Medulla oblongata (tissue), 1 donor: ENCODE measurements around the gene KCNH5.

Experiments used
- DNase-seq: peaks from one replicate; pipeline ENCODE4 v3.0.0-alpha.2; 2015; ENCODE audit errors: extremely low spot score

Gene KCNH5

GRCh38 chr14:63006531-63006930, 38.7 kb downstream of the KCNH5 start:
- no peak for DNase-seq

- no peak for DNase-seq
Measured at GRCh38 chr14:62994096-62994495, 51.2 kb downstream of the KCNH5 start.

GRCh38 chr14:62988967-62989366, 56.3 kb downstream of the KCNH5 start:
- no peak for DNase-seq

GRCh38 chr14:62983821-62984220, 61.4 kb downstream of the KCNH5 start:
- DNase-seq: no peak

GRCh38 chr14:62980693-62981092, 64.6 kb downstream of the KCNH5 start:
- DNase-seq: no peak

GRCh38 chr14:62957562-62957961, 87.7 kb downstream of the KCNH5 start:
- no peak for DNase-seq

- DNase-seq: no peak
Measured at GRCh38 chr14:62956413-62956812, 88.8 kb downstream of the KCNH5 start.

GRCh38 chr14:62954165-62954564, 91.1 kb downstream of the KCNH5 start:
- no peak for DNase-seq

- no peak for DNase-seq
Measured at GRCh38 chr14:62952226-62952625, 93.0 kb downstream of the KCNH5 start.

- DNase-seq: no peak
Measured at GRCh38 chr14:62947301-62947700, 98.0 kb downstream of the KCNH5 start.

GRCh38 chr14:62946221-62946620, 99.0 kb downstream of the KCNH5 start:
- DNase-seq: no peak

GRCh38 chr14:62943202-62943601, 102.1 kb downstream of the KCNH5 start:
- no peak for DNase-seq

GRCh38 chr14:62939970-62940369, 105.3 kb downstream of the KCNH5 start:
- no peak for DNase-seq

GRCh38 chr14:62938778-62939177, 106.5 kb downstream of the KCNH5 start:
- DNase-seq: no peak

- DNase-seq: no peak
Measured at GRCh38 chr14:62934439-62934838, 110.8 kb downstream of the KCNH5 start.

GRCh38 chr14:62921466-62921865, 123.8 kb downstream of the KCNH5 start:
- DNase-seq: no peak

- no peak for DNase-seq
Measured at GRCh38 chr14:62916551-62916950, 128.7 kb downstream of the KCNH5 start.

GRCh38 chr14:62914873-62915272, 130.4 kb downstream of the KCNH5 start:
- DNase-seq: no peak

GRCh38 chr14:62914025-62914424, 131.2 kb downstream of the KCNH5 start:
- DNase-seq: no peak

GRCh38 chr14:62908506-62908905, 136.8 kb downstream of the KCNH5 start:
- DNase-seq: no peak

- DNase-seq: no peak
Measured at GRCh38 chr14:62905566-62905965, 139.7 kb downstream of the KCNH5 start.

GRCh38 chr14:62897771-62898170, 147.5 kb downstream of the KCNH5 start:
- DNase-seq: no peak

GRCh38 chr14:62896932-62897456, 148.3 kb downstream of the KCNH5 start:
- DNase-seq: no peak

GRCh38 chr14:62894736-62895135, 150.5 kb downstream of the KCNH5 start:
- DNase-seq: no peak

GRCh38 chr14:62889364-62889763, 155.9 kb downstream of the KCNH5 start:
- DNase-seq: no peak
